WTC11 (cell line): Measurements from ENCODE around the gene CLBA1. TPM values are rescaled to one million over a fixed set of nuclear protein-coding genes. Genes with fewer than 3 reads are reported as not detected.

ENCODE experiments used
- ATAC-seq: fragments of 200-7000 bp; cut with Tn5 transposase; 2 replicates; pipeline ENCODE4 v1.10.0; 2021; ENCODE audit warnings: mild to moderate bottlenecking, moderate library complexity
- CTCF ChIA-PET: fragments of 300-600 bp; sonication (Branson Sonifier 250); formaldehyde crosslinking; loops from one replicate; lab custom pipeline; 2021; ENCODE audit warnings: antibody characterized with exemption; lab: Charles Lee
- POLR2A ChIA-PET: fragments of 350-600 bp; sonication (Branson Sonifier 250); formaldehyde crosslinking; loops from one replicate; lab custom pipeline; 2021; ENCODE audit warnings: antibody characterized with exemption; lab: Charles Lee
- DNase-seq: peaks from one replicate; pipeline ENCODE4 v3.0.0; 2021; ENCODE audit warnings: low spot score
- H3K27ac Mint-ChIP-seq: 2 replicates; pipeline ENCODE4 v1.8.0; 2021; ENCODE audit warnings: mixed read lengths
- H3K27me3 Mint-ChIP-seq: 2 replicates; pipeline ENCODE4 v1.8.0; 2021; ENCODE audit warnings: low read depth, mild to moderate bottlenecking, moderate library complexity, mixed read lengths
- H3K36me3 Mint-ChIP-seq: 2 replicates; pipeline ENCODE4 v1.8.0; 2021; ENCODE audit warnings: mixed read lengths
- H3K4me1 Mint-ChIP-seq: 2 replicates; pipeline ENCODE4 v1.8.0; 2022; ENCODE audit warnings: mixed read lengths
- H3K4me3 Mint-ChIP-seq: 2 replicates; pipeline ENCODE4 v1.8.0; 2021; ENCODE audit warnings: mild to moderate bottlenecking, moderate library complexity, mixed read lengths
- H3K9me3 Mint-ChIP-seq: 2 replicates; pipeline ENCODE4 v1.8.0; 2021; ENCODE audit warnings: mixed read lengths
- MXD4 ChIP-seq: fragments of 250-450 bp; sonication (Bioruptor Pico); IDR thresholded peaks from 2 replicates; pipeline ENCODE4 v1.8.0; 2021; ENCODE audit warnings: mild to moderate bottlenecking, moderate library complexity, borderline replicate concordance
- MYBL2 ChIP-seq: sonication (generic); formaldehyde crosslinking; IDR thresholded peaks from 2 replicates; pipeline ENCODE4 v1.8.1; 2023; ENCODE audit warnings: mild to moderate bottlenecking, moderate library complexity, missing genetic modification reagents
- RELA ChIP-seq: sonication (generic); formaldehyde crosslinking; IDR thresholded peaks from 2 replicates; pipeline ENCODE4 v1.8.1; 2022; ENCODE audit warnings: missing genetic modification reagents, mild to moderate bottlenecking, borderline replicate concordance
- RORB ChIP-seq: fragments of 250-450 bp; sonication (Bioruptor Pico); IDR thresholded peaks from 2 replicates; pipeline ENCODE4 v1.9.0; 2021; ENCODE audit warnings: mild to moderate bottlenecking
- SP1 ChIP-seq: sonication (generic); formaldehyde crosslinking; conservative IDR thresholded peaks from 2 replicates; pipeline ENCODE4 v1.8.1; 2022; ENCODE audit warnings: missing genetic modification reagents
- TEAD1 ChIP-seq: sonication (generic); formaldehyde crosslinking; IDR thresholded peaks from 2 replicates; pipeline ENCODE4 v1.8.0; 2022; ENCODE audit warnings: mild to moderate bottlenecking, missing genetic modification reagents
- ZBTB21 ChIP-seq: sonication (generic); formaldehyde crosslinking; IDR thresholded peaks from 2 replicates; pipeline ENCODE4 v1.8.1; 2023; ENCODE audit warnings: mild to moderate bottlenecking, missing genetic modification reagents, borderline replicate concordance
- ZNF138 ChIP-seq: sonication (generic); formaldehyde crosslinking; conservative IDR thresholded peaks from 2 replicates; pipeline ENCODE4 v1.8.1; 2022; ENCODE audit warnings: mild to moderate bottlenecking, moderate library complexity, missing genetic modification reagents
- ZNF396 ChIP-seq: fragments of 250-450 bp; sonication (Bioruptor Pico); IDR thresholded peaks from 2 replicates; pipeline ENCODE4 v1.8.0; 2021; ENCODE audit warnings: mild to moderate bottlenecking, moderate library complexity, borderline replicate concordance
- ZNF671 ChIP-seq: fragments of 250-450 bp; sonication (Bioruptor Pico); IDR thresholded peaks from 2 replicates; pipeline ENCODE4 v1.8.0; 2021; ENCODE audit warnings: mild to moderate bottlenecking
- total RNA-seq: library from RNA; stranded (reverse); gene quantifications from 3 replicates; pipeline ENCODE4 v1.2.3, GENCODE V29; 2021
- TF ChIP-seq, protein P1 (sequence below): sonication (generic); formaldehyde crosslinking; IDR thresholded peaks from 2 replicates; pipeline ENCODE4 v1.8.1; 2023; ENCODE audit warnings: mild to moderate bottlenecking, moderate library complexity, missing genetic modification reagents
- TF ChIP-seq, protein P2 (sequence below): sonication (generic); formaldehyde crosslinking; conservative IDR thresholded peaks from 2 replicates; pipeline ENCODE4 v1.8.1; 2022; ENCODE audit warnings: mild to moderate bottlenecking, missing genetic modification reagents
- TF ChIP-seq, protein P3 (sequence below): sonication (generic); formaldehyde crosslinking; IDR thresholded peaks from 2 replicates; pipeline ENCODE4 v1.8.0; 2023; ENCODE audit warnings: missing genetic modification reagents
- TF ChIP-seq, protein P4 (sequence below): fragments of 200-600 bp; IDR thresholded peaks from 2 replicates; pipeline ENCODE4 v1.8.0; 2022; ENCODE audit warnings: antibody characterized with exemption
- TF ChIP-seq, protein P5 (sequence below): fragments of 250-450 bp; sonication (Bioruptor Pico); IDR thresholded peaks from 2 replicates; pipeline ENCODE4 v1.9.0; 2021; ENCODE audit warnings: mild to moderate bottlenecking
- TF ChIP-seq, protein P6 (sequence below): fragments of 250-450 bp; sonication (Bioruptor Pico); IDR thresholded peaks from 2 replicates; pipeline ENCODE4 v1.8.0; 2021; ENCODE audit warnings: mild to moderate bottlenecking

The CLBA1 gene
- total RNA-seq, 1 experiment from 2014 or later: 3.8 TPM

DNA sequence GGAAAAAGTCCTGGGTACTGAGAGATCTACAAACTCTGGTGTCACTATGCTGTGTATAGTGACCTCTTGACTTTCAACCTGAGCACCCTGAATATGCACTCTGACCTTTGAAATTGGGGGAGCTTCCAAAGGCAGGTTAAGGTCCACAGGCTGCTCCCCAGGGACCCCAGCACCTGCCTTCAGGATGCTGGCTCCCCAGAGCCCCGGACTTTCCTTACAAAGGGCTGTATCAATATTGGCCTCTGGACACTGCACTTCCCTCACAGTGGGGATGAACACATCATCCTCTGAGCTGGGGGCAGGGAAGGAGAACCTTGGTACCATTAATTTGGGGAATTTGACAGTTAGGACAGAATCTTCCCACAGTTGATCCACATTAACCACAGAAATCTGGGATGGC lies 46.6 kb upstream of the CLBA1 start (continued):
- TF ChIP-seq ZBTB21 (CRISPR knock-in tag) (no peak), RELA (CRISPR knock-in tag) (no peak), ZNF396 (CRISPR knock-in tag) (no peak), MXD4 (CRISPR knock-in tag) (no peak), MYBL2 (CRISPR knock-in tag) (no peak), TEAD1 (no peak), SP1 (CRISPR knock-in tag) (no peak)

DNA sequence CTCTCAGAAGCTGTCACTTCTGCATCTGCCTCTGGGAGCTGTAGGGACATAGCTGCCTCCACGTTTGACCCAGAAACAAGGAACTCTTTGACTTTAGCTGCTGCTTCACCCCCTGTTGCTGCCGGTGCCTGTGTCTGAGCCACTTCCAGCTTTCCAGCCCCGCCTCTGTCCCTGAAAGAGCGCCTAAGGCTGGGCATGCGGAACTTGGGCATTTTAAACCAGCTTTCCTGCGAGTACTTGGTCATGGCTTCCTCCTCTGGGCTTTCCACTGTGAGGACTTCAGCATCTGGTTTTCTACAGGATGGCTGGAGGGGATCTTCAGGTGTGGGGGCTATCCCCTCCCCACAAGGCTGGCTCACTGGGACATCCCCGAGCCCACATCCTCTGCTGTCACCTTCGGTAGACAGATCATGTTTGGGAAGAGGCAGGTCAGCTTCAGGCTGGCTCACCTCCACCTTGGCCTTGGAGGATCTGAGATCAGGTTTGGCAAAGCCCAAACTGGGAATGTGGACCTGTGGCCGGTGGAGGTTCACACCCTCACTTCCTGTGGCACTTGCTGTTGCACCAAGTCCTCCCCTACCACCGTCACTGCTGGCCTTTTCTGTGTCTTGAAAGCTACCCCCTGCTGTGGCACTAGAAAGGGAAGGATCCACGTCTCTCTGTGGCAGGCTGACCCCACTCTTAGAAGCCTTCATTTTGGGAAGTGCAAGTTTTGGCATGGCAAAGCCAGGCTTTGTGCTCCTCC lies 45.8 kb upstream of the CLBA1 start:
- ChIA-PET CTCF (interaction anchor here (0.9 to 2.5 kb wide), 9 partner anchors 8 to 171 kb away, joined by 3 to 24 read pairs (median 4); partner anchors contain the start of gene PLD4), POLR2A (no interaction called here)
- DNase-seq: peak; percentile 5
- TF ChIP-seq ZNF671 (CRISPR knock-in tag): no peak
- TF ChIP-seq, protein P1, sequence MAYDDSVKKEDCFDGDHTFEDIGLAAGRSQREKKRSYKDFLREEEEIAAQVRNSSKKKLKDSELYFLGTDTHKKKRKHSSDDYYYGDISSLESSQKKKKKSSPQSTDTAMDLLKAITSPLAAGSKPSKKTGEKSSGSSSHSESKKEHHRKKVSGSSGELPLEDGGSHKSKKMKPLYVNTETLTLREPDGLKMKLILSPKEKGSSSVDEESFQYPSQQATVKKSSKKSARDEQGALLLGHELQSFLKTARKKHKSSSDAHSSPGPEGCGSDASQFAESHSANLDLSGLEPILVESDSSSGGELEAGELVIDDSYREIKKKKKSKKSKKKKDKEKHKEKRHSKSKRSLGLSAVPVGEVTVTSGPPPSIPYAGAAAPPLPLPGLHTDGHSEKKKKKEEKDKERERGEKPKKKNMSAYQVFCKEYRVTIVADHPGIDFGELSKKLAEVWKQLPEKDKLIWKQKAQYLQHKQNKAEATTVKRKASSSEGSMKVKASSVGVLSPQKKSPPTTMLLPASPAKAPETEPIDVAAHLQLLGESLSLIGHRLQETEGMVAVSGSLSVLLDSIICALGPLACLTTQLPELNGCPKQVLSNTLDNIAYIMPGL (CRISPR knock-in tag): no peak
- TF ChIP-seq, protein P2, sequence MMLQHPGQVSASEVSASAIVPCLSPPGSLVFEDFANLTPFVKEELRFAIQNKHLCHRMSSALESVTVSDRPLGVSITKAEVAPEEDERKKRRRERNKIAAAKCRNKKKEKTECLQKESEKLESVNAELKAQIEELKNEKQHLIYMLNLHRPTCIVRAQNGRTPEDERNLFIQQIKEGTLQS: no peak
- TF ChIP-seq, protein P3, sequence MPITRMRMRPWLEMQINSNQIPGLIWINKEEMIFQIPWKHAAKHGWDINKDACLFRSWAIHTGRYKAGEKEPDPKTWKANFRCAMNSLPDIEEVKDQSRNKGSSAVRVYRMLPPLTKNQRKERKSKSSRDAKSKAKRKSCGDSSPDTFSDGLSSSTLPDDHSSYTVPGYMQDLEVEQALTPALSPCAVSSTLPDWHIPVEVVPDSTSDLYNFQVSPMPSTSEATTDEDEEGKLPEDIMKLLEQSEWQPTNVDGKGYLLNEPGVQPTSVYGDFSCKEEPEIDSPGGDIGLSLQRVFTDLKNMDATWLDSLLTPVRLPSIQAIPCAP (CRISPR knock-in tag): no peak
- TF ChIP-seq, protein P4, sequence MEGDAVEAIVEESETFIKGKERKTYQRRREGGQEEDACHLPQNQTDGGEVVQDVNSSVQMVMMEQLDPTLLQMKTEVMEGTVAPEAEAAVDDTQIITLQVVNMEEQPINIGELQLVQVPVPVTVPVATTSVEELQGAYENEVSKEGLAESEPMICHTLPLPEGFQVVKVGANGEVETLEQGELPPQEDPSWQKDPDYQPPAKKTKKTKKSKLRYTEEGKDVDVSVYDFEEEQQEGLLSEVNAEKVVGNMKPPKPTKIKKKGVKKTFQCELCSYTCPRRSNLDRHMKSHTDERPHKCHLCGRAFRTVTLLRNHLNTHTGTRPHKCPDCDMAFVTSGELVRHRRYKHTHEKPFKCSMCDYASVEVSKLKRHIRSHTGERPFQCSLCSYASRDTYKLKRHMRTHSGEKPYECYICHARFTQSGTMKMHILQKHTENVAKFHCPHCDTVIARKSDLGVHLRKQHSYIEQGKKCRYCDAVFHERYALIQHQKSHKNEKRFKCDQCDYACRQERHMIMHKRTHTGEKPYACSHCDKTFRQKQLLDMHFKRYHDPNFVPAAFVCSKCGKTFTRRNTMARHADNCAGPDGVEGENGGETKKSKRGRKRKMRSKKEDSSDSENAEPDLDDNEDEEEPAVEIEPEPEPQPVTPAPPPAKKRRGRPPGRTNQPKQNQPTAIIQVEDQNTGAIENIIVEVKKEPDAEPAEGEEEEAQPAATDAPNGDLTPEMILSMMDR: no peak
- no peak for TF ChIP-seq ZNF138 (CRISPR knock-in tag)
- TF ChIP-seq, protein P5, sequence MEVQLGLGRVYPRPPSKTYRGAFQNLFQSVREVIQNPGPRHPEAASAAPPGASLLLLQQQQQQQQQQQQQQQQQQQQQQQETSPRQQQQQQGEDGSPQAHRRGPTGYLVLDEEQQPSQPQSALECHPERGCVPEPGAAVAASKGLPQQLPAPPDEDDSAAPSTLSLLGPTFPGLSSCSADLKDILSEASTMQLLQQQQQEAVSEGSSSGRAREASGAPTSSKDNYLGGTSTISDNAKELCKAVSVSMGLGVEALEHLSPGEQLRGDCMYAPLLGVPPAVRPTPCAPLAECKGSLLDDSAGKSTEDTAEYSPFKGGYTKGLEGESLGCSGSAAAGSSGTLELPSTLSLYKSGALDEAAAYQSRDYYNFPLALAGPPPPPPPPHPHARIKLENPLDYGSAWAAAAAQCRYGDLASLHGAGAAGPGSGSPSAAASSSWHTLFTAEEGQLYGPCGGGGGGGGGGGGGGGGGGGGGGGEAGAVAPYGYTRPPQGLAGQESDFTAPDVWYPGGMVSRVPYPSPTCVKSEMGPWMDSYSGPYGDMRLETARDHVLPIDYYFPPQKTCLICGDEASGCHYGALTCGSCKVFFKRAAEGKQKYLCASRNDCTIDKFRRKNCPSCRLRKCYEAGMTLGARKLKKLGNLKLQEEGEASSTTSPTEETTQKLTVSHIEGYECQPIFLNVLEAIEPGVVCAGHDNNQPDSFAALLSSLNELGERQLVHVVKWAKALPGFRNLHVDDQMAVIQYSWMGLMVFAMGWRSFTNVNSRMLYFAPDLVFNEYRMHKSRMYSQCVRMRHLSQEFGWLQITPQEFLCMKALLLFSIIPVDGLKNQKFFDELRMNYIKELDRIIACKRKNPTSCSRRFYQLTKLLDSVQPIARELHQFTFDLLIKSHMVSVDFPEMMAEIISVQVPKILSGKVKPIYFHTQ (CRISPR knock-in tag): no peak
- TF ChIP-seq, protein P6, sequence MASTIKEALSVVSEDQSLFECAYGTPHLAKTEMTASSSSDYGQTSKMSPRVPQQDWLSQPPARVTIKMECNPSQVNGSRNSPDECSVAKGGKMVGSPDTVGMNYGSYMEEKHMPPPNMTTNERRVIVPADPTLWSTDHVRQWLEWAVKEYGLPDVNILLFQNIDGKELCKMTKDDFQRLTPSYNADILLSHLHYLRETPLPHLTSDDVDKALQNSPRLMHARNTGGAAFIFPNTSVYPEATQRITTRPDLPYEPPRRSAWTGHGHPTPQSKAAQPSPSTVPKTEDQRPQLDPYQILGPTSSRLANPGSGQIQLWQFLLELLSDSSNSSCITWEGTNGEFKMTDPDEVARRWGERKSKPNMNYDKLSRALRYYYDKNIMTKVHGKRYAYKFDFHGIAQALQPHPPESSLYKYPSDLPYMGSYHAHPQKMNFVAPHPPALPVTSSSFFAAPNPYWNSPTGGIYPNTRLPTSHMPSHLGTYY (CRISPR knock-in tag): no peak
- TF ChIP-seq RORB: no peak
- H3K4me1 Mint-ChIP-seq: no peaks in the 10 kb centered on the region
- peaks cover 55% of the 10 kb centered on the region for H3K27me3 Mint-ChIP-seq
- H3K4me3 Mint-ChIP-seq: no peak overlapping the region
- no peaks in the 10 kb centered on the region for H3K36me3 Mint-ChIP-seq
- no peak overlapping the region for H3K27ac Mint-ChIP-seq
- ATAC-seq: no peak
- H3K9me3 Mint-ChIP-seq: 0 out of 2 replicates have a peak, but pooled peaks cover 3% of the 10 kb centered on the region
